SK-N-MC (cell line): Measurements from ENCODE around the gene SLC2A6.

ENCODE experiments used
- DNase-seq: peaks from one replicate; pipeline ENCODE4 v3.0.0-alpha.2; 2011; ENCODE audit warnings: low read depth, low spot score
- H3K27ac ChIP-seq: fragments of 200-600 bp; sonication (generic); 2 replicates; pipeline ENCODE4 v1.5.1; 2016; ENCODE audit warnings: mixed run types
- H3K36me3 ChIP-seq: fragments of 200-600 bp; sonication (generic); 2 replicates; pipeline ENCODE4 v1.6.1; 2017; ENCODE audit warnings: antibody characterized with exemption, low read length, mixed read lengths; ENCODE audit not compliant: insufficient read depth
- H3K4me3 ChIP-seq: fragments of 200-600 bp; sonication (generic); 2 replicates; pipeline ENCODE4 v1.5.1; 2016
- H3K9ac ChIP-seq: fragments of 200-600 bp; sonication (generic); 2 replicates; pipeline ENCODE4 v1.8.0; 2017; ENCODE audit warnings: mixed run types, mixed read lengths; ENCODE audit not compliant: insufficient read length
- H3K9me3 ChIP-seq: fragments of 200-600 bp; sonication (generic); 2 replicates; pipeline ENCODE4 v1.6.1; 2017; ENCODE audit warnings: low read depth, mild to moderate bottlenecking, antibody characterized with exemption, low read length, moderate library complexity, mixed read lengths
- EZH2 ChIP-seq: fragments of 200-600 bp; sonication (generic); IDR thresholded peaks from one replicate; pipeline ENCODE4 v1.6.1; 2017; ENCODE audit warnings: antibody characterized with exemption
- FOXP2 ChIP-seq: optimal IDR thresholded peaks from 2 replicates; pipeline ENCODE3; 2011; ENCODE audit warnings: mild to moderate bottlenecking, moderate library complexity; ENCODE audit not compliant: insufficient read depth; ENCODE audit errors: extremely low read length, control extremely low read depth
- POLR2AphosphoS5 ChIP-seq: IDR thresholded peaks from 2 replicates; pipeline ENCODE4 v1.6.1; 2012; ENCODE audit warnings: mild to moderate bottlenecking, low read depth, low read length, borderline replicate concordance

Gene SLC2A6

DNA sequence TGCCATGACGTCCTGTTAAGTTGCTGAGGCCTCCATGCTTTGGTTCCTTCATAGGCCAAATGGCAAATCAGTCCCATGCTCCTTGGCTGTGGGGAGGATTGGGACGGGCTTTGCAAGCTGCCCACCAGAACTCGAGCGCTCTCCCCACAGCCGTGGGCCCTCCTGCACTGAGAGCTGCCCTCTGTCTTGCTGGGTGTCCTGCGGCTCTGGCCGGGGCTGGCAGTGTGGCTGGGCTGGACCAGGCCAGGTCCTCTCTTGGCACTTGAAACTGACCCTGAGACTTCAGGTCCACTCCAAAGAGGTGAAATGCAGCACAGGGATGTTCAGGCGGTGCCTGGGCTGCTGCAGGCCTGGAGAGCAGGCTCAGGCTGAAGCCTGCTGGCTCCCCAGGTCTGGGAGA lies 38.8 kb upstream of the SLC2A6 start:
- no peak for TF ChIP-seq FOXP2
- TF ChIP-seq POLR2AphosphoS5, result no peak
- TF ChIP-seq EZH2, result no peak

DNA sequence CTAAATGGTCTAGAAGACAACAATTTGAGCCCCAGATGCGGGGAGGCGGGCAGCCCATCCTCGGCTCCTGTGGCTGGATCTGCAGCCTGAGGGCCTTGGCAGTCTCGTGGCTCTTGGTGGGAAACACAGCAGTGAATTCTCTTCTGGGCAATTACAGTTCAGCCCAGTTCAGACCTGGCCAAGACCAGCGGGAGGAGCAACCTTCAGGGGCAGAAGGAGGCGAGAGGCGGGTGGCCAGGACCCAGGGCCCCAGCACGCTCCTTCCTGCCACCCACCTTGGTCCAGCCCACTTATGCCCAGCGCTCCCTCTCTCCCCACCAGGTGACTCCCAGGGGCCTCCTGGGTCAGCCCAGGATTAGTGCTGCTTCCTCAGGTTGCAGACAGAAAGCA lies 38.1 kb upstream of the SLC2A6 start:
- TF ChIP-seq FOXP2 (no peak), EZH2 (no peak), POLR2AphosphoS5 (no peak)
- Histone ChIP-seq H3K4me3 (no peak overlapping the region), H3K27ac (no peak overlapping the region), H3K9me3 (no peaks in the 10 kb centered on the region), H3K9ac (no peak overlapping the region), H3K36me3 (no peaks in the 10 kb centered on the region)
- no peak for DNase-seq

More for the DNA sequence above, 38.8 kb upstream of the SLC2A6 start:
- no peak overlapping the region for H3K9ac ChIP-seq
- no peaks in the 10 kb centered on the region for H3K36me3 ChIP-seq
- H3K4me3 ChIP-seq, result no peak overlapping the region
- no peak for DNase-seq
- no peak overlapping the region for H3K27ac ChIP-seq
- no peaks in the 10 kb centered on the region for H3K9me3 ChIP-seq

DNA sequence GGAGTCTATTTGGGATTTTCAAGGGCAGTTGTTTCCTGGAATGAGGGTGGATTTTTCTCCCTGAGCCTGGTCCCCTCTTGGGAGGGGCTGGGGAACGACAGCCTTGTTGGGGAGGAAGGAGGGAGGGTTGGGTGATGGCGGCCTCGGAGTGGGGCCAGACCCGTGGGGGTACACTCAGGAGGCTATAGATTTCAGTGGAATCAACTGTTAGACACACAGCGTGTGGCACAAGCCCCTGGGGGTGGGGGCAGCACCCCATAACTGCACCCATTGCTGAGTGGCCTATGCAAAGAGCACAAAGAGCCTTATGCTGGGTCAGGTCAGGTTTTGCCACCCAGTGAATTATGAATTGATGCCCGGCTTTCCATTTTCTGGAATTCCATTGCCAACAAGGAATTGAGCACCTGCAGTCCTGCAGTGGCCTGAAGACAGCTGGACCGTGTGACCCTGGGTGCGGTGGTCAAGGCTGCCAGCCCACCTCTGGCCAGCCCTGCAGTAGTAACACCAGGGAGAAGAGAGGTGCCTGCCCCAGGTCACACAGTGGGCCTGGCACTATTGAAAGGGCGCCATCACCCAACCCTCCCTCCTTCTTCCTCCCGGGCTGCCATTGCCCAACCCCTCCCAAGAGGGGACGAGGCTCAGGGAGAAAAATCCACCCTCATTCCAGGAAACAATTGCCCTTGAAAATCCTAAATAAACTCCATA lies 37.5 kb upstream of the SLC2A6 start:
- H3K4me3 ChIP-seq, result no peak overlapping the region
- no peak for DNase-seq
- no peaks in the 10 kb centered on the region for H3K9me3 ChIP-seq
- H3K27ac ChIP-seq, result no peak overlapping the region
- TF ChIP-seq EZH2 (no peak), FOXP2 (no peak), POLR2AphosphoS5 (no peak)
- no peaks in the 10 kb centered on the region for H3K36me3 ChIP-seq
- no peak overlapping the region for H3K9ac ChIP-seq

DNA sequence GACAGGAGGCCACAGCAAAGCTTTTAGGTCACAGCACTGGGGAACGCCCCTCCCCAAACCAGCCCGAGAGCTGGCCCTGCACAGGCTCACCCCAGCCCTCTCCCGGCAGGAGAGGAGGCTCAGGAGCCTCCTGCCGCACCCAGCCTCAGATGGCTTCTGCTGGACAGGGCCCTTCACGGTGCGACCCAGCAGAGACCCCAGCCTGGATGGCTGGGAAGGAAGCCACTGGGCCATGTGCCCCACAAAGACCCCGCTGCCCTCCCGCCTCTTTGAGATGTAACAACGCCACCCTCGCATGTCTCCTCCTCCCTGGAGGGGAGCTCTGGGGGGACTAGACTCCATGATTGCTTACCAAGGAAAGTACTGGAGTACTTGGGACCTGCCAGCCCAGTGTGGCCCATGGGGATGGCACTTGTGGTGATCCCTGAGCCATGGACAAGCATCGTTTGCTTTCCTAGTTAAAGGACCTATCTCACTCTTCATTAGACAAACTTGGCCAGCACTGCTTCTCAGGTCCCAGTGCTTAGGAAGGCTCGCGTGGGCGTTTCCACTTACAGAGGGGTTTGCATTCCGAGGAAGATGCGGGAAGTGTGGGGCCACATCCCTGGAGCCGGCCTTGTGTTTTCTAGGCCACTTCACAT lies 36.8 kb upstream of the SLC2A6 start:
- no peak overlapping the region for H3K27ac ChIP-seq
- no peak overlapping the region for H3K4me3 ChIP-seq
- H3K36me3 ChIP-seq, result no peaks in the 10 kb centered on the region
- no peak overlapping the region for H3K9ac ChIP-seq
- TF ChIP-seq POLR2AphosphoS5 (no peak), FOXP2 (no peak), EZH2 (no peak)
- no peaks in the 10 kb centered on the region for H3K9me3 ChIP-seq
- no peak for DNase-seq

DNA sequence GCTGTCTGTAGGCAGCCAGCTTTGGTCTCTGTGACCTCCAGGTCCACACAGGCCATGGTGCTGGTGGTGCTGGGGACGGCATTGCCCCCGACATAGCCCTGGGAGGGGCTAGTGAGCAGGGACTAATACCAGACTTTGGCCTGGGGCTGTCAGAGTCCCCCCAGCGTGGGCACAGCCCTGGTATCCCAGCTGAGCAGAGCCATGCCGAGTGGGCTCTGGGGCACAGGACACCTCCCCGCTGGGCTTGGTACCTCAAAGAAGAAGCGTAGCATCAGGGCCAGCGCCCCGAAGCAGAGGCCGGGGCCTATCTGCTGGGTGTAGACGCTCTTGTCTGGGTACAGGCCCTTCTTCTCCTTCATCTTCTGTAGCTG lies 36.3 kb upstream of the SLC2A6 start:
- TF ChIP-seq EZH2 (no peak), FOXP2 (no peak), POLR2AphosphoS5 (no peak)
- no peak overlapping the region for H3K4me3 ChIP-seq
- no peak overlapping the region for H3K9ac ChIP-seq
- no peak overlapping the region for H3K27ac ChIP-seq
- H3K36me3 ChIP-seq, result no peaks in the 10 kb centered on the region
- H3K9me3 ChIP-seq, result no peaks in the 10 kb centered on the region
- no peak for DNase-seq

DNA sequence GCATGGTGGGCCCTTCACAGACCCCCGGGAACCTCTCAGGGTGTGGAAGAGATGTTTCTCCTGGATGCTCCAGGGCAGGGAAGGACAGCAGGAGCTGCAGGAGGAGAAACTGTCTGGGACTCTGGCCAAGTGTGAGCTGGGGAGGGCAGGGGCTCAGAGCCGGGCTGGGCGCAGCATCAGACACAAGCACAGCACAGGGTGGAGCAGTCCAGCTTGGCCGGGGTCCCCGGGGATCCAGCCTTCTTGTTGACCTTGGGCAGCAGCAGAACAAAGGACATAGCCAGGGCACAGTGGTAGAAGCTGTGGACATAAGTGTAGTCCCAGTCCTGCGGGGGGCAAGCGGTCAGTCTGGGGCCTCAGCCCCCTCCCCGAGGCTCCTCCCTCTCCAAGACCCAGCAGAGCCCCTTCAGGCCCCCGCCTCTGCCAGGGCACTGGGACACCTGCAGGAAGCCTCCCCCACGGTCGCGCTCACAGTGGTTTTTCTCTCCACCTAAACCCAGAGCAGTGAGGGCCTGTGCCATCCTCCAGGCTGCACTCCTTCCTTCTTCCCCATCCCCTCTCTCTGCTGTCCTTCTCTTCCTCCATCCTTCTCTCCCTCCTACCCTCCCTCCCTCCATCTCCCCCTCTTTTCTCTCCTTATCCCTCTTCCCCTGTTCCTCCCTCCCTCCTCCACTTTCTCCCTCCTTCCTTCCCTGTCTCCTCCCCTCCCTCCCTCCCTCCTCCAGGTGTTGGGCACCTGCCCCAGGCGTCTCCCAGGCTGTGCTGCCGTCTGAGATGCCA lies 35.8 kb upstream of the SLC2A6 start:
- Histone ChIP-seq H3K9ac (no peak overlapping the region), H3K9me3 (no peaks in the 10 kb centered on the region), H3K4me3 (no peak overlapping the region), H3K27ac (no peak overlapping the region), H3K36me3 (no peaks in the 10 kb centered on the region)
- no peak for DNase-seq
- TF ChIP-seq EZH2 (no peak), FOXP2 (no peak), POLR2AphosphoS5 (no peak)

DNA sequence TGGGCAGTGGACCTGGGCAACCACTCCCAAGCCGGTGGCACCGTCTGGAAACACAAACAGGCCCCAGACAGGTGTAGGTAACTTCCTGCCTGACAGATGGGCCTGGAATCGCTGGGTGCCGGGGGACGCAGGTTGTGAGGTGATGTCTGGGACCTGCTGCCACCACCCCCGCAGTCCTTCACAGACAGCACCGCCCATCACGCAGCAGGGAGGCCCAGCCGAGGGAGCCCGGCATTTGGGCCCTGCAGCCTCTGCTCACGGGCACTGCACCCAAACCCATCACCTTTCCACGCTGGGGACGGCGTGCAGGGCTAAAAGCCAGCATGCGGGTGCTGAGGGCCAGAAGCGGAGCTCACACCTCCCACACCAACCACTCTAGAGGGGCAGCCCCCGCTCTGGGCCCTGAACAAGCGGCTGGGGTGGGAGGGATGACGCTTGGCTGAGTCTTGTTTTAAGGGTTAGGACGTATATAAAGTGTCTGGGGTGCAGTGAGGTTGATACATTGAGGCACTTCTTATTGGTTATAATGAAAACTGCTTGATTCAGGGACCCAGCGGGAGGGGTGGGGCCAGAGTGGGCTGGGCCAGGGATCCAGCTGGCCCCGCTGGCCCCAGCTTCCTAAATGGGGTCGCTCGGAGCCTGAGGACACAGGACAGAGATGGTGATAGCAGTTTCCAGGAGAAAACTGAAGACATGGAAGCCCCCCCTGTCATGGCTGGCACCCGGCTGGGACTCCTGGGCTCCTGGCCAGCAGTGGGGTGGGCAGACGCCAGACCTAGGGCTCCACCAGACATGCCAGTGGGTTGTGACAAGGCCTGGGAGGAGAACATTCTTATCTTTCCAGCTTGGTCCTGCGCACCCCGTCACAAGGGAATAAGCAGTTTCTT lies 34.6 kb upstream of the SLC2A6 start:
- H3K9ac ChIP-seq, result no peak overlapping the region
- no peaks in the 10 kb centered on the region for H3K36me3 ChIP-seq
- H3K9me3 ChIP-seq, result no peaks in the 10 kb centered on the region
- TF ChIP-seq FOXP2 (no peak), POLR2AphosphoS5 (no peak), EZH2 (no peak)
- no peak overlapping the region for H3K4me3 ChIP-seq
- DNase-seq, result no peak
- no peak overlapping the region for H3K27ac ChIP-seq
